Right lobe of liver (tissue), 4 donors: ENCODE results near the gene BDH1.

Experiments used
- CTCF ChIP-seq, 4 donors: fragments of 200-600 bp in 3 of 4; fragments of 450-650 bp in 1 of 4; IDR thresholded peaks; one replicate each; pipeline versions ENCODE4 v1.5.1 to v1.8.0; 2016 to 2022; ENCODE audit warnings: antibody characterized with exemption in 4 of 4, mild to moderate bottlenecking in 2 of 4
- POLR2A ChIP-seq: fragments of 450-650 bp; IDR thresholded peaks from one replicate; pipeline ENCODE4 v1.6.1; 2017; ENCODE audit warnings: antibody characterized with exemption, mild to moderate bottlenecking
- donor health status: DM: no; HTN: no; CAD: no.
- donor health status: DM: no; HTN: no; CAD: no.
- donor health status: DM: no; HTN: yes; CAD: no.

GRCh38 chr3:197464794-197465193, 91.0 kb downstream of the BDH1 start:
- no peak for TF ChIP-seq CTCF (IDR thresholded peaks at IDR 0.05)
- TF ChIP-seq POLR2A = no peak
